CD4-positive, CD25-positive, alpha-beta regulatory T cell (primary cell): Measurements from ENCODE around the gene LIMS1. TPM values are rescaled to one million over a fixed set of nuclear protein-coding genes. Genes with fewer than 3 reads are reported as not detected.

Experiments used
- ATAC-seq, 2 donors: fragments of 150-1000 bp; cut with Tn5 transposase; one replicate each; pipeline ENCODE4 v1.10.0; 2021; ENCODE audit warnings: low read depth in 2 of 2, moderate number of reproducible peaks in 2 of 2, moderate library complexity in 1 of 2
- DNase-seq, 3 donors: peaks; one replicate each; pipeline versions ENCODE4 v3.0.0 to v3.0.0-alpha.2; 2012 to 2022; ENCODE audit warnings: mixed read lengths in 1 of 3
- H3K27ac ChIP-seq: one replicate; pipeline ENCODE4 v1.7.0; 2013; ENCODE audit warnings: mild to moderate bottlenecking, low read length; ENCODE audit not compliant: insufficient read depth, poor library complexity, severe bottlenecking
- H3K27me3 ChIP-seq: one replicate; pipeline ENCODE4 v1.7.0; 2013; ENCODE audit warnings: low read length; ENCODE audit not compliant: control insufficient read depth, insufficient read depth
- H3K36me3 ChIP-seq: one replicate; pipeline ENCODE4 v1.7.0; 2013; ENCODE audit warnings: mild to moderate bottlenecking, low read length, moderate library complexity; ENCODE audit not compliant: control insufficient read depth, insufficient read depth
- H3K4me1 ChIP-seq: 2 replicates; pipeline ENCODE4 v1.7.0; 2013; ENCODE audit warnings: mild to moderate bottlenecking, low read length; ENCODE audit not compliant: insufficient read depth, control insufficient read depth, poor library complexity, severe bottlenecking
- H3K4me3 ChIP-seq: one replicate; pipeline ENCODE4 v1.7.0; 2013; ENCODE audit warnings: low read depth, mild to moderate bottlenecking, low read length, moderate library complexity
- H3K9me3 ChIP-seq, 2 experiments: 1 replicate in 1 of 2; 2 replicates in 1 of 2; pipeline ENCODE4 v1.7.0; 2013; ENCODE audit warnings: low read length in 2 of 2, mild to moderate bottlenecking in 1 of 2, moderate library complexity in 1 of 2; ENCODE audit not compliant: control insufficient read depth in 2 of 2
- H3K27ac Mint-ChIP-seq, 3 donors: one replicate each; pipeline ENCODE4 v1.8.0; 2020 to 2022; ENCODE audit warnings: mild to moderate bottlenecking in 3 of 3, mixed read lengths in 3 of 3, moderate library complexity in 2 of 3
- H3K27me3 Mint-ChIP-seq: one replicate; pipeline ENCODE4 v1.8.0; 2022; ENCODE audit warnings: mild to moderate bottlenecking, mixed read lengths
- H3K36me3 Mint-ChIP-seq: one replicate; pipeline ENCODE4 v1.8.0; 2020; ENCODE audit warnings: mixed read lengths
- H3K4me1 Mint-ChIP-seq, 4 donors: one replicate each; pipeline ENCODE4 v1.8.0; 2020 to 2022; ENCODE audit warnings: mixed read lengths in 4 of 4, mild to moderate bottlenecking in 1 of 4
- H3K4me3 Mint-ChIP-seq, 4 donors: one replicate each; pipeline ENCODE4 v1.8.0; 2020 to 2022; ENCODE audit warnings: mild to moderate bottlenecking in 4 of 4, mixed read lengths in 4 of 4, moderate library complexity in 3 of 4
- H3K9me3 Mint-ChIP-seq, 7 donors: one replicate each; pipeline ENCODE4 v1.8.0; 2020 to 2022; ENCODE audit warnings: mixed read lengths in 7 of 7, mild to moderate bottlenecking in 3 of 7, moderate library complexity in 2 of 7
- polyA plus RNA-seq, 4 donors: library from polyadenylated mRNA; unstranded; fragments of 300-500 nt; fragmentation: Illumina TruSeq; gene quantifications; one replicate each; pipeline ENCODE4 v1.2.3, GENCODE V29; 2021
- total RNA-seq: library from RNA; stranded (reverse); gene quantifications from one replicate; pipeline ENCODE4 v1.2.3, GENCODE V29; 2022

The LIMS1 gene
- total and polyA plus RNA-seq, 5 donors from 2014 or later = 109 to 235 (median 158) TPM

DNA sequence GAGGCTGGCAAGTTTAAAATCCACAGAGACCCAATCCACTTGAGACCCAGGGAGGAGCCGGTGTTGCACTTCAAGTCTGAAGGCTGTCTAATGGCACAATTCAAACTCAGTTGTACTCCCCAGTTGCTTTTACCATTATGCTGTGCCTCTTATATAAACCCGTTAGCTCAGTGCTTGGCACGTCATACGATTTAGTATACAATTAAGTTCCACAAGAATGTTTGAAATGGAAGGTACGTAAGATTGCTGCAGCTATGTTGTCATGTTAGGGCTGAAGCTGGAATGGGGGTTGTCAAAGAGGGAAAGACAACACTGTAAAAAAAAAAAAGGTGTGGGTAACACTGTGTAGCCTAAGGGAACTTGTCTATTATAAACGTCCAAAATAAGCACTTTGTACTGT is 30.2 kb downstream of the LIMS1 start:
- Histone ChIP-seq H3K36me3 (no peaks in the 10 kb centered on the region), H3K27me3 (no peaks in the 10 kb centered on the region), H3K4me3 (no peak overlapping the region), H3K27ac (no peak overlapping the region), H3K4me1 (peaks cover 10% of the 10 kb centered on the region), H3K9me3 (no peaks in the 10 kb centered on the region)
- Mint-ChIP-seq H3K27ac (no peak overlapping the region), H3K4me3 (no peak overlapping the region), H3K4me1 (peaks cover 10 to 43% (median 19%) of the 10 kb centered on the region in 4 donors), H3K36me3 (peaks cover 6% of the 10 kb centered on the region), H3K9me3 (no peaks in the 10 kb centered on the region), H3K27me3 (no peaks in the 10 kb centered on the region)
- ATAC-seq (no peak), DNase-seq (no peak)

DNA sequence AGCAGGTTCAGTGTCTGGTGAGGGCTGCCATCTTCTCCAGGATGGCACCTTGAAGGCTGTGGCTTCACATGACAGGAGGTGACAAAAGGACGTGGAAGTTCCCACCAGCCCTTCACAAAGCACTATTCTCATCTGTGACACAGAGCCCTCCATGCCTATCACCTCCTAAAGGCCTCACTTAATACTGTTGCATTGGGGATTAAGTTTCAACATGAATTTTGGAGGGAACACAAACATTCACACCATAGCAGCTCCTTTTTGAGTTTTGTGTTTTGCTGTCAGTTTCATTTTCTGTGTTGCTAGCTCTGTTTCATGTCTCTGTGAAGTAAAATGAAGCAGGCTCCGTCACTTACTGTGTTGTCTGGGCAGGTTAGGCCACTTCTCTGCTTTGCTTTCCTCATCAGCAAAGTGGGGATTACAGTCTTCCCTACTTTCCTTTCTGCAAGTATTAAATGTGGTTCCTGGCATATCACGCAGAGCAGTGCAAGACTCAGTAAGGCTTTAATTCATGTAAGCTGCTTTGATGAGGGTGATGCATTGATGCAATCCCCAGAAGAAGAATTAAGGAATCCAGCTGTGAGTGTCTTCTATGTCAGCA is 31.6 kb downstream of the LIMS1 start:
- Histone ChIP-seq H3K4me3 (peak overlapping the region; percentile 71), H3K36me3 (no peaks in the 10 kb centered on the region), H3K27ac (peak overlapping the region; percentile 53), H3K9me3 (no peaks in the 10 kb centered on the region), H3K4me1 (peaks cover 10% of the 10 kb centered on the region), H3K27me3 (no peaks in the 10 kb centered on the region)
- Mint-ChIP-seq H3K27ac (peak overlapping the region in 2 of 3 donors; percentile 81 to 84), H3K4me3 (peak overlapping the region; percentile 27 to 61 (median 46)), H3K4me1 (peaks cover 8 to 42% (median 18%) of the 10 kb centered on the region in 4 donors), H3K9me3 (no peaks in the 10 kb centered on the region), H3K36me3 (peaks cover 6% of the 10 kb centered on the region), H3K27me3 (no peaks in the 10 kb centered on the region)
- DNase-seq (peak in 1 of 3 donors; percentile 29), ATAC-seq (peak; percentile 31 to 65)

DNA sequence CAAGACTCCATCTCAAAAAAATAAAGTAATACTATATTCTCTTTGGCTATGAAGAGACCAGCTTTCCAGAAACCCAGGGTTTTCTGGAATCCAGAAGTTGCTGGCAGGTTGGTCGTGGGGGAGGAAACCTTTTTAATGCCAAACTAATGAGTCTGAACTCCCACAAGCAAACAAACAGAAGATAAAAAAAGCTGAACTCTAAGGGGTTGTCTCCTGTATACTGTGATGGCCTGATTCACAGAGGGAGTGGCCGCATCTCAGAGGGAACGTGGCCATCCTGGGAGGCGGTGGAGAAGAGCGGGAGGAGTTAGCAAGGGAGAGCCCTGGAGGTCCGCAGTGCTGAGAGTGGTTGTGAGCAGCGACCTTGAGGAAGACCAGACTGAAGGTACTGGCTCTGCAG is 36.1 kb downstream of the LIMS1 start:
- H3K27ac Mint-ChIP-seq = peak overlapping the region in 1 of 3 donors; percentile 32
- no peak for ATAC-seq

DNA sequence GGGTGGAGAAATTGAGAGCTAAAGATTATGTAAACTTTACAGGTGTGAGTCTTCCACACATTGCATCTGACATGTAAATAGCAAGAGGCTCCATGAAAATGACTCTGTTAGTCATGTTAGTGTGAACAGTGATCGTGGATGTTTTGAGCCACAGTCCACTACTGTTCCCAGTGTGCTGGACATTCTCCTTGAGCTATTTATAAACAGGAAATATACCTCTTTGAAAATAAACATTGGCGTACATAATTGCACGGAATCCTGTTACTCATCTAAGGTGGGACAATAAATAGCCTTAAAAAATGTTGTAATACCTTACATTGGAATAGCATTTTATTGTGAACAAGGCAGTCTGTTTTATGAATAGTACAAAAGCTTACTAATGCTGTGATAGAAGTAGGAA is 37.0 kb downstream of the LIMS1 start:
- no peak overlapping the region for H3K27ac ChIP-seq
- Mint-ChIP-seq H3K4me3 (no peak overlapping the region), H3K27ac (no peak overlapping the region), H3K4me1 (peaks cover 22 to 42% (median 25%) of the 10 kb centered on the region in 4 donors), H3K27me3 (no peaks in the 10 kb centered on the region), H3K9me3 (no peaks in the 10 kb centered on the region), H3K36me3 (no peaks in the 10 kb centered on the region)
- H3K4me1 ChIP-seq = peaks cover 15% of the 10 kb centered on the region
- no peaks in the 10 kb centered on the region for H3K27me3 ChIP-seq
- H3K4me3 ChIP-seq = no peak overlapping the region
- ATAC-seq (no peak), DNase-seq (no peak)
- no peaks in the 10 kb centered on the region for H3K9me3 ChIP-seq
- H3K36me3 ChIP-seq = no peaks in the 10 kb centered on the region

More for the DNA sequence above, 36.1 kb downstream of the LIMS1 start:
- Mint-ChIP-seq H3K4me3 (no peak overlapping the region), H3K9me3 (no peaks in the 10 kb centered on the region), H3K36me3 (no peaks in the 10 kb centered on the region), H3K4me1 (peaks cover 22 to 45% (median 27%) of the 10 kb centered on the region in 4 donors), H3K27me3 (no peaks in the 10 kb centered on the region)
- no peak overlapping the region for H3K27ac ChIP-seq
- DNase-seq = no peak
- H3K4me1 ChIP-seq = peaks cover 20% of the 10 kb centered on the region
- no peaks in the 10 kb centered on the region for H3K27me3 ChIP-seq
- H3K9me3 ChIP-seq = no peaks in the 10 kb centered on the region
- H3K36me3 ChIP-seq = no peaks in the 10 kb centered on the region
- H3K4me3 ChIP-seq = no peak overlapping the region

DNA sequence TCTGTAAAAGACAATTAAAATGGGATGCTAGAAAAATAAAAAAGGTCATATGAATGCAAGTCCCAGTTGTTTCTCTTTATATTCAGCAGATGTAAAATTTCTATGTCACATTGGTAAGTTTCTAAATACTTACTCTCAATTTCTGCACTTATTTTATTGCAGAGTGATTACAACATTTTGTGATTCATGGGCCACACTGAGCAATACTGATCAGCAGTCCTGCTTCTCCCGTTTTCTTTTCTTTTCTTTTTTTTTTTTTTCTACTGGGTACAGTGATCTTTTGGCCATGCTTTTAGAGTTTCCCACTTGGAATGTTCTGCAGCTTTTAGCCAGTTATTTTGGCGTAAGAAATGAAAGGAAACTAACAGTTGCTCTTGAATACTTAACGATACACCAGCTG is 38.8 kb downstream of the LIMS1 start:
- Histone ChIP-seq H3K4me1 (peaks cover 14% of the 10 kb centered on the region), H3K27ac (no peak overlapping the region), H3K27me3 (no peaks in the 10 kb centered on the region), H3K9me3 (no peaks in the 10 kb centered on the region), H3K36me3 (no peaks in the 10 kb centered on the region), H3K4me3 (no peak overlapping the region)
- Mint-ChIP-seq H3K9me3 (no peaks in the 10 kb centered on the region), H3K4me3 (no peak overlapping the region), H3K27ac (peak overlapping the region in 1 of 3 donors; percentile 71), H3K27me3 (no peaks in the 10 kb centered on the region), H3K36me3 (no peaks in the 10 kb centered on the region), H3K4me1 (peaks cover 22 to 34% (median 24%) of the 10 kb centered on the region in 4 donors)
- no peak for DNase-seq
- ATAC-seq = no peak

DNA sequence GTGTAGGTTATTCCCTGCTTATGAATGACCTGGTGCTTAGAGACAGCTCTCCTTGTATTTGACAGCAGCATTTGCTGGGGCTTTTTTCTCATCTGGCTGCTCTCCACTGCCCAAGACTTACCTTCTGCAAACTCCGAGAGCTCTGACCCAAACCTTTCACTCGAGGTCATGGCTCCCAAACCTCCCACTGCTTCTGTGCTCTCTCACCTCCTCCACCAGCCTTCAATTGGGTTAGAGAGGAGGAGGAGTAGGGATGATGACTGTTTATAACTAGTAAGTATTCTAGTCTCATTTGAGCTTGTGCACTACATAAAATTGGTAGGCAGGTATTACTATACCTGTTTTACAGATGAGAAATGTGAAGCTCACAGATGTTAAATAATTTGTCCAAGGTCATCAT is 40.1 kb downstream of the LIMS1 start:
- Histone ChIP-seq H3K4me1 (peaks cover 14% of the 10 kb centered on the region), H3K36me3 (no peaks in the 10 kb centered on the region), H3K27me3 (no peaks in the 10 kb centered on the region), H3K27ac (no peak overlapping the region), H3K4me3 (no peak overlapping the region), H3K9me3 (no peaks in the 10 kb centered on the region)
- Mint-ChIP-seq H3K27me3 (no peaks in the 10 kb centered on the region), H3K27ac (no peak overlapping the region), H3K4me3 (peak overlapping the region in 1 of 4 donors; percentile 29), H3K36me3 (no peaks in the 10 kb centered on the region), H3K9me3 (no peaks in the 10 kb centered on the region), H3K4me1 (peaks cover 21 to 34% (median 24%) of the 10 kb centered on the region in 4 donors)
- no peak for DNase-seq
- ATAC-seq = no peak

DNA sequence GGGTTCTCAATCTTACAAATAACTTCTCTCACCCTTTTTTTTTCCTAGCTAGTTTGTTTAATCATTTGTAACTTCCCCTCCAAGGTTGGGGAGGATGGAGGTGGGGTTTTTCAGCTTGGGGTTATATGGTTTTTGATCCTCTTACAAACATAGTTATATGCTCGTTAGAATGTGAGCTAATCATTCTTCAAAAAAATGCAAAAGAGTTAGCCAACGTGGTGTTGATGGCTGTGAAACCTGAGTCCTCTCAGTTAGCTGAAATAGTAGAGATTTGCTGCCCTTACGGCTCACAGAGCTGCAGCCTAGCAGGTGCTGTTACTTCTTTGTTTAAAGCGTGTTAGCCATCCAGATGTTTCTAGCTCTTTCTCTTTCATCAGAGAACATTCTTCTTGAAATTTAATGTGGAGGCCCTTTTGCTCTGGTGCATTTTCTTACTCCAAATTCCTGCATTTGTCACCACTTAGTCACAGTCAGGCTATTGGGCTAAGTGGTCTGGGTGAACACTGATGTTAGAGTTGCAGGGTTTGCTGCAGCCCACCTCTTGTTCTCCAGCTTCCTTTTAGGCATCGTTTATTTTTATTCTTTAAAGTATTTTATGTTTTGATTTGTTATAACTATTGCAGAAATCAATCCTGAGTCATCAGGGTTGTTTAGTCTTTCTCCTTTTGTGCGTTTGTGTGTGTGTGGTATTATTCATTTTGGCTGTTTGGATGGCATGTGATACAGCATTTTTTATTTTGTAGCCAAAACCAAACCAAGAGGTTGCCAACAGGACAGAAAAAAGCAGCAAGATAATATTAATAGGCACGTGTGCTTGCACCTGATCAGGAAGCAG is 41.1 kb downstream of the LIMS1 start:
- H3K4me3 ChIP-seq = peak overlapping the region; percentile 7
- peak overlapping the region in 2 of 3 donors; percentile 34 to 47 for H3K27ac Mint-ChIP-seq
- no peaks in the 10 kb centered on the region for H3K27me3 ChIP-seq
- peak overlapping the region; percentile 29 for H3K27ac ChIP-seq
- H3K36me3 ChIP-seq = no peaks in the 10 kb centered on the region
- H3K4me1 ChIP-seq = peaks cover 14% of the 10 kb centered on the region
- peaks cover 24 to 42% (median 30%) of the 10 kb centered on the region in 4 donors for H3K4me1 Mint-ChIP-seq
- no peaks in the 10 kb centered on the region for H3K27me3 Mint-ChIP-seq
- no peak overlapping the region for H3K4me3 Mint-ChIP-seq
- DNase-seq = no peak
- no peaks in the 10 kb centered on the region for H3K9me3 ChIP-seq
- no peaks in the 10 kb centered on the region for H3K9me3 Mint-ChIP-seq
- no peak for ATAC-seq
- no peaks in the 10 kb centered on the region for H3K36me3 Mint-ChIP-seq
